Neural crest cell (in vitro differentiated cells): ENCODE data around the gene ARHGAP12. TPM values are rescaled to one million over a fixed set of nuclear protein-coding genes. Genes with fewer than 3 reads are reported as not detected.

Source experiments
- DNase-seq: peaks from one replicate; pipeline ENCODE4 v3.0.0; 2021; ENCODE audit warnings: low read depth, mixed read lengths, low spot score
- H3K27ac Mint-ChIP-seq: one replicate; pipeline ENCODE4 v1.8.0; 2021; ENCODE audit warnings: mild to moderate bottlenecking, mixed read lengths; ENCODE audit not compliant: unreplicated experiment
- H3K27me3 Mint-ChIP-seq: 2 replicates; pipeline ENCODE4 v1.8.0; 2021; ENCODE audit warnings: low read depth, mild to moderate bottlenecking, mixed read lengths
- H3K36me3 Mint-ChIP-seq: 2 replicates; pipeline ENCODE4 v1.8.0; 2021; ENCODE audit warnings: low read depth, mild to moderate bottlenecking, mixed read lengths
- H3K4me1 Mint-ChIP-seq: 2 replicates; pipeline ENCODE4 v1.8.0; 2021; ENCODE audit warnings: mixed read lengths
- H3K4me3 Mint-ChIP-seq: one replicate; pipeline ENCODE4 v1.8.0; 2021; ENCODE audit warnings: mild to moderate bottlenecking, mixed read lengths
- H3K9me3 Mint-ChIP-seq: 2 replicates; pipeline ENCODE4 v1.8.0; 2021; ENCODE audit warnings: mixed read lengths
- CTCF ChIP-seq: fragments of 200-600 bp; sonication (generic); conservative IDR thresholded peaks from 2 replicates; pipeline ENCODE4 v1.5.0; 2021; ENCODE audit warnings: antibody characterized with exemption, mild to moderate bottlenecking
- total RNA-seq: library from RNA; stranded (reverse); gene quantifications from 2 replicates; pipeline ENCODE4 v1.2.1, GENCODE V29; 2021

ARHGAP12 gene
- total RNA-seq, 1 donor from 2014 or later = 33.0 TPM

GRCh38 chr10:31923389-31923788 is 5.2 kb downstream of the ARHGAP12 start:
- Mint-ChIP-seq H3K36me3 (peaks cover 7% of the 10 kb centered on the region), H3K4me3 (no peak overlapping the region), H3K9me3 (no peaks in the 10 kb centered on the region), H3K27ac (no peak overlapping the region), H3K4me1 (peaks cover 32% of the 10 kb centered on the region), H3K27me3 (no peaks in the 10 kb centered on the region)
- DNase-seq = no peak
- TF ChIP-seq CTCF = no peak

- DNase-seq = no peak
- Mint-ChIP-seq H3K4me3 (no peak overlapping the region), H3K4me1 (peaks cover 22% of the 10 kb centered on the region), H3K27me3 (no peaks in the 10 kb centered on the region), H3K27ac (peak overlapping the region; percentile 5), H3K9me3 (no peaks in the 10 kb centered on the region), H3K36me3 (peaks cover 7% of the 10 kb centered on the region)
- TF ChIP-seq CTCF = no peak
Observed at GRCh38 chr10:31921031-31921430, 7.6 kb downstream of the ARHGAP12 start.

GRCh38 chr10:31920538-31920937 is 8.1 kb downstream of the ARHGAP12 start:
- no peak for DNase-seq
- Mint-ChIP-seq H3K4me3 (no peak overlapping the region), H3K9me3 (no peaks in the 10 kb centered on the region), H3K4me1 (peaks cover 22% of the 10 kb centered on the region), H3K36me3 (peaks cover 7% of the 10 kb centered on the region), H3K27me3 (no peaks in the 10 kb centered on the region), H3K27ac (no peak overlapping the region)
- TF ChIP-seq CTCF = no peak

GRCh38 chr10:31918671-31919409 is 9.8 kb downstream of the ARHGAP12 start:
- no peak for TF ChIP-seq CTCF
- Mint-ChIP-seq H3K36me3 (peaks cover 3% of the 10 kb centered on the region), H3K9me3 (no peaks in the 10 kb centered on the region), H3K27me3 (no peaks in the 10 kb centered on the region), H3K27ac (no peak overlapping the region), H3K4me3 (no peak overlapping the region), H3K4me1 (peaks cover 25% of the 10 kb centered on the region)
- DNase-seq = no peak

GRCh38 chr10:31914370-31914769 is 14.3 kb downstream of the ARHGAP12 start:
- H3K4me3 Mint-ChIP-seq = no peak overlapping the region
- peaks cover 35% of the 10 kb centered on the region for H3K4me1 Mint-ChIP-seq
- DNase-seq = no peak
- peaks cover 2% of the 10 kb centered on the region for H3K36me3 Mint-ChIP-seq
- no peak overlapping the region for H3K27ac Mint-ChIP-seq
- H3K27me3 Mint-ChIP-seq = no peaks in the 10 kb centered on the region
- no peaks in the 10 kb centered on the region for H3K9me3 Mint-ChIP-seq
- TF ChIP-seq CTCF = no peak
